B cell (primary cell): ENCODE data around the gene CADM1. TPM values are rescaled to one million over a fixed set of nuclear protein-coding genes. Genes with fewer than 3 reads are reported as not detected.

Experiments used
- ATAC-seq: fragments of 200-7000 bp; cut with Tn5 transposase; one replicate; pipeline ENCODE4 v1.10.0; 2021; ENCODE audit warnings: low read depth, mild to moderate bottlenecking, moderate number of reproducible peaks, moderate library complexity
- CTCF ChIA-PET: fragments of 350-600 bp; sonication (Branson Sonifier 250); formaldehyde crosslinking; loops from one replicate; lab custom pipeline; 2021; ENCODE audit warnings: antibody characterized with exemption, inconsistent platforms; lab: Charles Lee
- POLR2A ChIA-PET: fragments of 350-600 bp; sonication (Branson Sonifier 250); formaldehyde crosslinking; loops from one replicate; lab custom pipeline; 2021; ENCODE audit warnings: antibody characterized with exemption; lab: Charles Lee
- DNase-seq: peaks from one replicate; pipeline ENCODE4 v3.0.0; 2013
- H2AFZ ChIP-seq: 2 replicates; pipeline ENCODE4 v1.6.1; 2012; ENCODE audit warnings: mild to moderate bottlenecking, low read depth, low read length; ENCODE audit not compliant: insufficient read depth, poor library complexity, severe bottlenecking
- H3K27ac ChIP-seq, 2 donors: 1 replicate in 1 of 2; 2 replicates in 1 of 2; pipeline ENCODE4 v1.5.1; 2012 to 2013; ENCODE audit warnings: low read length in 2 of 2, mild to moderate bottlenecking in 2 of 2, moderate library complexity in 1 of 2
- H3K27me3 ChIP-seq, 4 experiments: fragments of 200-600 bp in 1 of 4; sonication (generic) in 1 of 4; replicated peaks in 1 of 4; 1 replicate in 2 of 4; 2 replicates in 2 of 4; pipeline versions ENCODE4 v1.6.1 to v1.7.0; 2013 to 2016; ENCODE audit warnings: low read length in 3 of 4, mild to moderate bottlenecking in 2 of 4, mixed read lengths in 1 of 4, moderate library complexity in 1 of 4; ENCODE audit not compliant: insufficient read depth in 4 of 4, control insufficient read depth in 3 of 4; ENCODE audit errors: control extremely low read depth in 1 of 4
- H3K36me3 ChIP-seq, 2 experiments: replicated peaks in 1 of 2; 1 replicate in 1 of 2; 2 replicates in 1 of 2; pipeline versions ENCODE4 v1.6.1 to v1.7.1; 2013; ENCODE audit warnings: low read length in 1 of 2; ENCODE audit not compliant: insufficient read depth in 2 of 2, control insufficient read depth in 1 of 2; ENCODE audit errors: control extremely low read depth in 1 of 2, extremely low read depth in 1 of 2
- H3K4me1 ChIP-seq, 2 donors: fragments of 200-600 bp in 1 of 2; sonication (generic) in 1 of 2; 1 replicate in 1 of 2; 2 replicates in 1 of 2; pipeline versions ENCODE4 v1.5.1 to v1.6.1; 2013 to 2017; ENCODE audit warnings: low read length in 2 of 2; ENCODE audit not compliant: control insufficient read depth in 2 of 2, insufficient read depth in 2 of 2
- H3K4me2 ChIP-seq: replicated peaks from 2 replicates; pipeline ENCODE3; 2012; ENCODE audit warnings: mild to moderate bottlenecking, low read depth, low read length; ENCODE audit not compliant: poor library complexity, severe bottlenecking
- H3K4me3 ChIP-seq, 5 experiments: fragments of 200-600 bp in 1 of 5; sonication (generic) in 1 of 5; 1 replicate in 3 of 5; 2 replicates in 2 of 5; pipeline versions ENCODE4 v1.5.1 to v1.7.0; 2011 to 2016; ENCODE audit warnings: low read length in 4 of 5, mild to moderate bottlenecking in 4 of 5, low read depth in 2 of 5, control low read depth in 1 of 5, moderate library complexity in 1 of 5; ENCODE audit not compliant: insufficient read depth in 1 of 5; ENCODE audit errors: control extremely low read depth in 1 of 5, extremely low read depth in 1 of 5
- H3K79me2 ChIP-seq: fragments of 200-600 bp; sonication (generic); one replicate; pipeline ENCODE4 v1.6.0; 2016; ENCODE audit warnings: low read length; ENCODE audit not compliant: control insufficient read depth, insufficient read depth
- H3K9ac ChIP-seq: fragments of 200-600 bp; sonication (generic); 2 replicates; pipeline ENCODE4 v1.6.1; 2017; ENCODE audit warnings: mild to moderate bottlenecking, low read length, moderate library complexity
- H3K9me3 ChIP-seq, 3 donors: one replicate each; pipeline versions ENCODE4 v1.6.1 to v1.7.1; 2013; ENCODE audit warnings: low read length in 2 of 3; ENCODE audit not compliant: control insufficient read depth in 2 of 3, insufficient read depth in 1 of 3; ENCODE audit errors: control extremely low read depth in 1 of 3
- H4K20me1 ChIP-seq: 2 replicates; pipeline ENCODE4 v1.6.0; 2012; ENCODE audit warnings: mild to moderate bottlenecking, low read length; ENCODE audit not compliant: insufficient read depth, control insufficient read depth, poor library complexity, severe bottlenecking
- H3K27ac Mint-ChIP-seq: one replicate; pipeline ENCODE4 v1.8.0; 2021; ENCODE audit warnings: mixed read lengths
- H3K27me3 Mint-ChIP-seq: one replicate; pipeline ENCODE4 v1.8.0; 2021; ENCODE audit warnings: mixed read lengths
- H3K4me1 Mint-ChIP-seq: one replicate; pipeline ENCODE4 v1.8.0; 2021; ENCODE audit warnings: mixed read lengths
- H3K4me3 Mint-ChIP-seq: one replicate; pipeline ENCODE4 v1.8.0; 2021; ENCODE audit warnings: mixed read lengths
- H3K9me3 Mint-ChIP-seq: one replicate; pipeline ENCODE4 v1.8.0; 2022; ENCODE audit warnings: mixed read lengths; ENCODE audit not compliant: insufficient read depth
- EZH2 ChIP-seq: IDR thresholded peaks from 2 replicates; pipeline ENCODE4 v1.6.1; 2012; ENCODE audit warnings: borderline replicate concordance, low read depth, mild to moderate bottlenecking, moderate library complexity, low read length; ENCODE audit not compliant: insufficient read depth, poor library complexity, severe bottlenecking
- WGBS: methylation state at CpG from one replicate; pipeline ENCODE4 v1.1.5; 2013; ENCODE audit warnings: missing lambda C conversion rate; ENCODE audit not compliant: insufficient coverage; 5-methylcytosine and 5-hydroxymethylcytosine counted together
- intact Hi-C: fragments of 100-400 bp; cut with micrococcal nuclease; formaldehyde crosslinking; loops from one replicate; pipeline ENCODE4 v1.10.0; 2022
- polyA plus RNA-seq: library from polyadenylated mRNA; depleted of rRNA; stranded (reverse); fragments of >200 nt; gene quantifications from 2 replicates; pipeline ENCODE4 v1.2.3, GENCODE V29; 2012
- total RNA-seq, 2 donors: library from RNA; stranded (reverse); fragments of 120-200 nt in 1 of 2; gene quantifications; 1 replicate in 1 of 2; 2 replicates in 1 of 2; pipeline versions ENCODE4 v1.2.3 to v1.2.4, GENCODE V29; 2013 to 2022
- TF ChIP-seq, protein P1 (sequence below): fragments of 200-600 bp; IDR thresholded peaks from one replicate; pipeline ENCODE4 v1.8.0; 2022; ENCODE audit warnings: antibody characterized with exemption, mild to moderate bottlenecking

CADM1 gene
- total and polyA plus RNA-seq, 2 donors (not counting 1 experiment from before 2014, with no cell fraction given): 0.43 to 0.49 TPM

DNA sequence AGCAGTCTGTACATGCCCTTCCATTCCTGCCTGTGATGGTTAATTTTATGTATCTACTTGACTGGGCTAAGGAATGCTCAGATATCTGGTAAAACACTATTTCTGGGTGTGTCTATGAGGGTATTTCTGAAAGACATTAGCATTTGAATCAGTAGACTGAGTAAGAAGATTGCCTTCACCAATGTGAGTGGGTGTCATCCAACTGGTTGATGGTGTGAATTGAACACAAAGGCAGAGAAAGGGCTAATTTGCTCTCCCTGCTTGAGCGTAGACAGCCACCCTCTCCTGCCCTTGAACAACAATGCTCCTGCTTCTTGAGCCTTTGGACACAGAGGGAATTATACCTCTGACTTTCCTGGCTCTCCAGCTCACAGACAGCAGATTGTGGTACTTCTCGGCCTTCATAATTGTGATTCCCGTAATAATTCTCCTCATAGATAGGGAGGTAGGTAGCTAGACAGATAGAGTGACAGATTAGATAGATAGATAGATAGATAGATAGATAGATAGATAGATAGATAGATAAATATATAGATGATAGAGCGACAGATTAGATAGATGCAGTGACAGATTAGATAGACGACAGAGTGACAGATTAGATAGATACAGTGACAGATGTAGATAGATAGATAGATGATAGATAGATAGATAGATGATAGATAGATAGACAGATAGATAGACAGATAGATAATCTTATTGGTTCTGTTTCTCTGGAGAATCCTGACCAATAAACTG is 370.6 kb downstream of the CADM1 start:
- Histone ChIP-seq H3K4me1 (no peaks in the 10 kb centered on the region), H3K4me3 (no peak overlapping the region), H4K20me1 (no peaks in the 10 kb centered on the region), H3K9ac (no peak overlapping the region), H3K36me3 (no peaks in the 10 kb centered on the region), H3K4me2 (no peak overlapping the region), H3K9me3 (peaks cover 0 to 3% (median 0%) of the 10 kb centered on the region in 3 donors), H3K79me2 (no peaks in the 10 kb centered on the region), H2AFZ (no peak overlapping the region), H3K27me3 (no peaks in the 10 kb centered on the region), H3K27ac (no peak overlapping the region)
- H3K4me3 Mint-ChIP-seq: no peak overlapping the region
- no peak for ATAC-seq
- POLR2A ChIA-PET: no interaction called here
- intact Hi-C loops: no loop called here
- DNase-seq: no peak
- CTCF ChIA-PET: no interaction called here
- WGBS: 100% methylated on average over 3 of the region's 5 CpGs
- H3K4me1 Mint-ChIP-seq: no peaks in the 10 kb centered on the region
- H3K27ac Mint-ChIP-seq: no peak overlapping the region
- TF ChIP-seq, protein P1, sequence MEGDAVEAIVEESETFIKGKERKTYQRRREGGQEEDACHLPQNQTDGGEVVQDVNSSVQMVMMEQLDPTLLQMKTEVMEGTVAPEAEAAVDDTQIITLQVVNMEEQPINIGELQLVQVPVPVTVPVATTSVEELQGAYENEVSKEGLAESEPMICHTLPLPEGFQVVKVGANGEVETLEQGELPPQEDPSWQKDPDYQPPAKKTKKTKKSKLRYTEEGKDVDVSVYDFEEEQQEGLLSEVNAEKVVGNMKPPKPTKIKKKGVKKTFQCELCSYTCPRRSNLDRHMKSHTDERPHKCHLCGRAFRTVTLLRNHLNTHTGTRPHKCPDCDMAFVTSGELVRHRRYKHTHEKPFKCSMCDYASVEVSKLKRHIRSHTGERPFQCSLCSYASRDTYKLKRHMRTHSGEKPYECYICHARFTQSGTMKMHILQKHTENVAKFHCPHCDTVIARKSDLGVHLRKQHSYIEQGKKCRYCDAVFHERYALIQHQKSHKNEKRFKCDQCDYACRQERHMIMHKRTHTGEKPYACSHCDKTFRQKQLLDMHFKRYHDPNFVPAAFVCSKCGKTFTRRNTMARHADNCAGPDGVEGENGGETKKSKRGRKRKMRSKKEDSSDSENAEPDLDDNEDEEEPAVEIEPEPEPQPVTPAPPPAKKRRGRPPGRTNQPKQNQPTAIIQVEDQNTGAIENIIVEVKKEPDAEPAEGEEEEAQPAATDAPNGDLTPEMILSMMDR: no peak
- no peak for TF ChIP-seq EZH2
- H3K27me3 Mint-ChIP-seq: peaks cover 3% of the 10 kb centered on the region
- no peaks in the 10 kb centered on the region for H3K9me3 Mint-ChIP-seq

DNA sequence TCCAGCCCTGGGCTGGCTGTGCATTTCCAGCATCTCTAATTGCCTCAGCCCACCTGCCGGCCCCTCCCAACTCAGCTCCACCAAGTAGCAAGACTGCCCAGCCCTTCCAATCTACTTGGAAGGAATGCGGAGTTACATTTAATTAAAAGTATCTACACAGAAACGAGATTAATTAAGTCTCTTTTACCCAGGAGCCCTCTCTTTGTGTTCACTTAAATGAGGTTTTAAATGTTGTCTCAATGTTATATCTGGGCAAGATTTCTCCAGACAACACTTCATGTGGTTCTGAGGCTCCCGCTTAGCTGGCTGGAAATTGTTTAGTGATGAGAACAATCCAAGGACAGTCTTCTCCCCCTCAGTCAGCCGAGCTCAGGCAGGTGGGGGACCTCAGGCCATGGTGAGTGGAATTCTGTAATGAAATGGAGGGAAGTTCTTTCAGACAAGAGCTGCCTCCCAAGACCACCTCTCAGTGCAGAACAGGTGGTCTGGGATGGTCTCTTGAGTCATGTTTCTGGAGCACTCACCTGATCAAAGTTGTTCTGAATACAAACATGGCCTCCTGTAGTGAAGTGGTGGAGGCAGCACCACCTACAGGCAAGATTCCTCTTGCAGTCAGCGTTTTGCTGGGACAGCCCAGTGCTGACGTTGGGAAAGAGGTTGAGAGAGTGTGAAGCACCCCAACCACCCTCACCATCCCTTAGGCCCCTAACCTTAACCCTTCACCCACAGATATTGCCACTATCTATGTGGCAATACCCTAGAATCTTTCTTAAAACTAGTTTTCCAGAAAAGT is 371.6 kb downstream of the CADM1 start:
- 90% methylated on average over 2 of the region's 7 CpGs for WGBS
- intact Hi-C loops: no loop called here
- H3K9me3 ChIP-seq: peaks cover 0 to 3% (median 0%) of the 10 kb centered on the region in 3 donors
- no peaks in the 10 kb centered on the region for H3K79me2 ChIP-seq
- no peak overlapping the region for H3K9ac ChIP-seq
- H2AFZ ChIP-seq: no peak overlapping the region
- Mint-ChIP-seq H3K27me3 (peaks cover 3% of the 10 kb centered on the region), H3K27ac (no peak overlapping the region), H3K9me3 (no peaks in the 10 kb centered on the region), H3K4me1 (no peaks in the 10 kb centered on the region), H3K4me3 (no peak overlapping the region)
- no peak overlapping the region for H3K27ac ChIP-seq
- no peaks in the 10 kb centered on the region for H3K4me1 ChIP-seq
- ChIA-PET POLR2A (no interaction called here), CTCF (no interaction called here)
- no peaks in the 10 kb centered on the region for H4K20me1 ChIP-seq
- TF ChIP-seq, protein P1: no peak
- TF ChIP-seq EZH2: no peak
- H3K36me3 ChIP-seq: no peaks in the 10 kb centered on the region
- H3K27me3 ChIP-seq: peaks cover 0 to 2% (median 0%) of the 10 kb centered on the region in 4 experiments
- no peak overlapping the region for H3K4me2 ChIP-seq
- no peak overlapping the region for H3K4me3 ChIP-seq
- DNase-seq (no peak), ATAC-seq (no peak)
